ENCODE measurements around the gene TMEM63A. TPM values are rescaled to one million over a fixed set of nuclear protein-coding genes. Genes with fewer than 3 reads are reported as not detected.

TMEM63A gene
- total and polyA plus RNA-seq, 2 experiments from 2014 or later, result 11.9 to 13.5 TPM

DNA sequence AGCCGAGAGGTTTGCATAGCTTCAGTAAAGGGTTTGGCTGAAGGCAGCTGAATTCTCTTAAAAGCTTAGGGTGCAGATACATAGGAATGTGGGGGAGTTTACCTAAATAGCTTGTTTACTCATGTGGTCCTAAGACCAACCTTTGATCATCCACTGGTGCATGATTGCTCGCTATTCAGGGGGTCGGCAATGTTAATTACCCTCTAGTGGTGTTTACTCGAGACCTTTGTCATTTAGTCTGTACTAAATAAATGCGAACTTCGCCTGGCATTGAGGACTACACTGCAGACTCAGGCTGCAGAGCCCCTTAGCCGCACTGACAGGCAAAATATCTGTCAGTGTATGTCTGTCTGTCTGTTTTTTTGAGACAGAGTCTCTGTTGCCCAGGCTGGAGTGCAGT, 31.8 kb downstream of the TMEM63A start:
- in situ Hi-C loops (cut with MboI), result loop anchor here (10.0 kb wide), 1 partner anchor 124 kb away; no protein-coding TSS in a partner anchor
- no peak overlapping the region for H3K4me3 ChIP-seq
- TF ChIP-seq EZH2 (IDR thresholded peaks at IDR 0.05; ENCODE audit: insufficient read depth, poor library complexity, severe bottlenecking) (no peak), EZH2phosphoT487 (IDR thresholded peaks at IDR 0.05; ENCODE audit: insufficient read depth, low read depth) (no peak)
- H3K79me2 ChIP-seq (ENCODE audit: insufficient read depth), result no peaks in the 10 kb centered on the region
- H2AFZ ChIP-seq, result no peak overlapping the region
- H3K9ac ChIP-seq, result no peak overlapping the region
- H3K4me1 ChIP-seq (ENCODE audit: insufficient read depth), result no peaks in the 10 kb centered on the region
- WGBS, 2 experiments (ENCODE audit: low coverage in 1 of 2, low lambda C conversion rate in 2 of 2, missing lambda C conversion rate in 2 of 2), result 89 to 95% methylated on average over 7 of the region's 7 CpGs
- 0 out of 2 replicates have a peak, but pooled peaks cover 6% of the 10 kb centered on the region for H3K36me3 ChIP-seq (ENCODE audit: low read depth)
- no peak for DNase-seq
- no peaks in the 10 kb centered on the region for H3K9me3 ChIP-seq (ENCODE audit: low read depth)
- H3K27me3 ChIP-seq (replicated peaks; ENCODE audit: insufficient read depth), result no peaks in the 10 kb centered on the region
- H3F3A ChIP-seq (ENCODE audit: insufficient read depth), result no peaks in the 10 kb centered on the region
- no peak overlapping the region for H3K4me2 ChIP-seq (ENCODE audit: unreplicated experiment)
- no peaks in the 10 kb centered on the region for H3K9me2 ChIP-seq (ENCODE audit: insufficient read depth)
- no peaks in the 10 kb centered on the region for H4K20me1 ChIP-seq (ENCODE audit: insufficient read depth)
- no peak overlapping the region for H3K27ac ChIP-seq

DNA sequence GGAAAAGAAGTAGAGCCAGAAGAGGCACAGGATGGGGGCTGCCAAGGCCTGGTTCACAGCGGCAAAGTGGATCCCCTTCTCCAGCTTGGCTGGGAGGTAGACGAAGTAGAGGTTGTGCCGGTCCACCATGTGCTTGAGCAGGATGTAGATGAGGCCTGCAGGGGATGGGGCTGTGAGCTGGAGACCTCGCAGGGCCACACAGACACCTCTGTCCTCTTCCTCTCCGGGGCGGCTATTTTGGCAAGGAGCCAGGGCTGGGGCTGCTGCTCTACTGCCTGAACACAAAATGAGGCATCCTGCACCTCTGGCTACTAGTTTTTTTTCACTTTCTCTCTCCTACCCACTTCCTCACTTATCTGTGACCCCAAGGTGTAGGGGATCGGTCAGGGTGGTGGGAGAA, 32.3 kb downstream of the TMEM63A start:
- H4K20me1 ChIP-seq (ENCODE audit: insufficient read depth), result no peaks in the 10 kb centered on the region
- DNase-seq, result no peak
- no peaks in the 10 kb centered on the region for H3K9me3 ChIP-seq (ENCODE audit: low read depth)

DNA sequence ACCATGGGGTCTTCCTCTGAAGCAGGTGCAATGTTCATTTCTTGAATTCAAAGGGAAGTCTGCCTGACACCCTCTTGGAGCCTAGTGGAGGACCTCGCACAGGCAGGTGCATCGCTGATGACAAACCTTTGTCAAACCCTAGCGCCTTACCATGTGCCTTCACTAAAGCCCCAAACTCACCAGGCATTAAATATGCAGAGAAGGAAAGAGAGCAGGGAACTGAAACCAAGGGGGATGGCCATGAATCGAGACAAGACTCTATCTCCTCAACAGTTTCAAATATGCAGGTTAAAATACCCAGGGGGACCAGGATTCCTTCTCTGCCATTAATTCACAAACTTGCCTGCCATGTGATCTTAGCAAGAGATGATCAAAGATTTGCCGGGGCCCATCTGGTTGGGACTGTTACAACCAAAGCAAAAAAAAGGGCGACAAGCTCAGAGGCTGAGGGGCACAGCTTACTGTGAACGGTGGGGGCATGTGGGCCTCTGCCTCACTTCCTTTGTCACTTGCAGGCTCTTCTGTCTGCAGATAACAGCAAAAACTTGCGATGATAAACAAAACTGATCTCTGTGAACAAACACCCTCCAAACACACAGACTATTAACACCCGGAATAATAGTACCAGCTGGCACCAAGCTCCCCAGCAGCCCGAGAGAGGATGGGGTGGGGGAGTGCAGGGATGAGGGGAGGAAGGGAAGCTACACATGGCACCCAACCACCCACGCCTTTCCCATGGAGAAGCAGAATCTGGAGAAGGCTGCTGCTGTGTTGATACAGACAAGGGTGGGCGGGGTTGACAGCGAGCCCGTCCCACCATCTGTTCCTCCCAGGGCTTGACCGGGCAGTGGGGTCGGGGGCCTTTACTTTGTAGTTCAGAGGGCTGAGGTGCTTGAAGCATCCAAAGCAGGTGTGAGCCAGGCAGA, 33.9 kb downstream of the TMEM63A start:
- no peaks in the 10 kb centered on the region for H4K20me1 ChIP-seq (ENCODE audit: insufficient read depth)
- H3K4me1 ChIP-seq (ENCODE audit: insufficient read depth), result no peaks in the 10 kb centered on the region
- no peaks in the 10 kb centered on the region for H3K27me3 ChIP-seq (replicated peaks; ENCODE audit: insufficient read depth)
- H3K9ac ChIP-seq, result no peak overlapping the region
- peak; percentile 19 for DNase-seq
- no peaks in the 10 kb centered on the region for H3K36me3 ChIP-seq (ENCODE audit: low read depth)
- no peaks in the 10 kb centered on the region for H3F3A ChIP-seq (ENCODE audit: insufficient read depth)
- H3K27ac ChIP-seq, result no peak overlapping the region
- in situ Hi-C loops (cut with MboI), result no loop called here
- H3K9me2 ChIP-seq (ENCODE audit: insufficient read depth), result no peaks in the 10 kb centered on the region
- H3K4me2 ChIP-seq (ENCODE audit: unreplicated experiment), result no peak overlapping the region
- WGBS, 2 experiments (ENCODE audit: low coverage in 1 of 2, low lambda C conversion rate in 2 of 2, missing lambda C conversion rate in 2 of 2), result 68 to 71% methylated on average over 15 to 16 of the region's 16 CpGs
- H3K9me3 ChIP-seq (ENCODE audit: low read depth), result no peaks in the 10 kb centered on the region
- no peaks in the 10 kb centered on the region for H3K79me2 ChIP-seq (ENCODE audit: insufficient read depth)
- no peak overlapping the region for H2AFZ ChIP-seq
- TF ChIP-seq EZH2 (IDR thresholded peaks at IDR 0.05; ENCODE audit: insufficient read depth, poor library complexity, severe bottlenecking), result no peak
- no peak for TF ChIP-seq EZH2phosphoT487 (IDR thresholded peaks at IDR 0.05; ENCODE audit: insufficient read depth, low read depth)
- no peak overlapping the region for H3K4me3 ChIP-seq

More for the DNA sequence above, 32.3 kb downstream of the TMEM63A start:
- no peak overlapping the region for H3K4me3 ChIP-seq
- H3K9me2 ChIP-seq (ENCODE audit: insufficient read depth), result no peaks in the 10 kb centered on the region
- H3K27ac ChIP-seq, result no peak overlapping the region
- in situ Hi-C loops (cut with MboI), result loop anchor here (10.0 kb wide), 1 partner anchor 125 kb away; no protein-coding TSS in a partner anchor
- 72 to 78% methylated on average over 7 of the region's 7 CpGs for WGBS, 2 experiments (ENCODE audit: low coverage in 1 of 2, low lambda C conversion rate in 2 of 2, missing lambda C conversion rate in 2 of 2)
- no peak overlapping the region for H3K4me2 ChIP-seq (ENCODE audit: unreplicated experiment)
- H3K4me1 ChIP-seq (ENCODE audit: insufficient read depth), result no peaks in the 10 kb centered on the region
- 0 out of 2 replicates have a peak, but pooled peaks cover 1% of the 10 kb centered on the region for H3K36me3 ChIP-seq (ENCODE audit: low read depth)
- TF ChIP-seq EZH2phosphoT487 (IDR thresholded peaks at IDR 0.05; ENCODE audit: insufficient read depth, low read depth) (no peak), EZH2 (IDR thresholded peaks at IDR 0.05; ENCODE audit: insufficient read depth, poor library complexity, severe bottlenecking) (no peak)
- no peaks in the 10 kb centered on the region for H3K79me2 ChIP-seq (ENCODE audit: insufficient read depth)
- H3F3A ChIP-seq (ENCODE audit: insufficient read depth), result no peaks in the 10 kb centered on the region
- no peak overlapping the region for H3K9ac ChIP-seq
- H2AFZ ChIP-seq, result no peak overlapping the region
- H3K27me3 ChIP-seq (replicated peaks; ENCODE audit: insufficient read depth), result no peaks in the 10 kb centered on the region

DNA sequence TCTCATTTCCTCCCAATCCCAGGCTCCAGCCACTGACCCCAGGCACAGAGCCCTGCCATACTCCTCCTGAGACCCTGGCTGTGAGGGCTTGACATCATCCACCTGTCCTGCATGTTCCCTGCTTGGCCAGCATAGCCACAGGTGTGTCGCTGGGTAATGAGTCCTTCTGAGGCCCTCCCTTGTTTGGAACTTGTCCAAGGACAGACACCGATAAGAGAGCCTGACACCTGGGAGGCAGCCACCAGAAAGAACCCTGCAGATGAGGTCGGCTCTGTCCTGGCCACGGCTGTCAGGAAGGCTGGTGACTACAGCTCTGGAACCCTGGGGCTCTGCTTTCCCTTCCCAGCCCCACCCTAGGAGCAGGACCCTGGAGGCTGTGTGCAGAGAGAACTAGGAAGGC, 34.6 kb downstream of the TMEM63A start:
- no peaks in the 10 kb centered on the region for H4K20me1 ChIP-seq (ENCODE audit: insufficient read depth)
- no peak for TF ChIP-seq EZH2phosphoT487 (IDR thresholded peaks at IDR 0.05; ENCODE audit: insufficient read depth, low read depth)
- no peak overlapping the region for H3K9ac ChIP-seq
- no peaks in the 10 kb centered on the region for H3K9me3 ChIP-seq (ENCODE audit: low read depth)
- no peak for DNase-seq
- no peak overlapping the region for H2AFZ ChIP-seq
- 71 to 76% methylated on average over 4 of the region's 4 CpGs for WGBS, 2 experiments (ENCODE audit: low coverage in 1 of 2, low lambda C conversion rate in 2 of 2, missing lambda C conversion rate in 2 of 2)
- no peaks in the 10 kb centered on the region for H3F3A ChIP-seq (ENCODE audit: insufficient read depth)
- H3K9me2 ChIP-seq (ENCODE audit: insufficient read depth), result no peaks in the 10 kb centered on the region
- no peaks in the 10 kb centered on the region for H3K79me2 ChIP-seq (ENCODE audit: insufficient read depth)
- H3K36me3 ChIP-seq (ENCODE audit: low read depth), result no peaks in the 10 kb centered on the region
- H3K27me3 ChIP-seq (replicated peaks; ENCODE audit: insufficient read depth), result no peaks in the 10 kb centered on the region
- H3K4me3 ChIP-seq, result no peak overlapping the region
- in situ Hi-C loops (cut with MboI), result no loop called here
- no peak overlapping the region for H3K27ac ChIP-seq
- H3K4me2 ChIP-seq (ENCODE audit: unreplicated experiment), result no peak overlapping the region
- H3K4me1 ChIP-seq (ENCODE audit: insufficient read depth), result no peaks in the 10 kb centered on the region
